Measurements from ENCODE around the gene SSBP3. TPM values are rescaled to one million over a fixed set of nuclear protein-coding genes. Genes with fewer than 3 reads are reported as not detected.

The SSBP3 gene
- total RNA-seq, 1 experiment from 2014 or later: 26.5 TPM

DNA sequence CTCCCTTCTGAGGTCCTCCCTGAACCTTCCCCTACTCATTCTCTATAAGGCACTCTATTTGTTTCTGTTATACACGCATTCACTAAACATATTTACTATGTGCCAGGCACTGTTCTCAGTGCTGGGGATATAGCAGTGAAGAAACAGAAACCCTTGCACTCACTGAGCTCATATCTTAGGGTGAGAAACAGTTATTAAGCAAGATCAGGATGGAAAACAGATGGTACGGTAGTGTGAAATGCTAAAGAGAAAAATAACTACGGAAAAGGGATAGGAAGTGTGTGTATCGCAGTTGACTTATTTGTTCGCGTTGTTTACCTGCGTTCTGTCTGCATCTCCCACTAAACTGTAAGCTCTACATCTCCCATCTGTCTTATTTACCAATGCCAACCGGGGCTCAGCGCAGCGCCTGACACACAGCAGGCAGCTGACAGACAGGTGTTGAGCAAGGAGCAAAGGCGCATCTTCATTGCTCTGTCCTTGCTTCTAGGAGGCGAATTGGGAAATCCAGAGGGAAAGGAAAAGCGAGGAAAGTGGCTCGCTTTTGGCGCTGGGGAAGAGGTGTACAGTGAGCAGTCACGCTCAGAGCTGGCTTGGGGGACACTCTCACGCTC is 206.9 kb downstream of the SSBP3 start:
- peaks cover 18% of the 10 kb centered on the region for H3K4me1 ChIP-seq (replicated peaks; ENCODE audit: insufficient read depth)
- no peaks in the 10 kb centered on the region for H3K9me2 ChIP-seq (ENCODE audit: insufficient read depth)
- H3K4me2 ChIP-seq: peak overlapping the region; percentile 95
- no peaks in the 10 kb centered on the region for H3K9me3 ChIP-seq (ENCODE audit: insufficient read depth, low read depth)
- peak overlapping the region; percentile 98 for H3K4me3 ChIP-seq
- no peaks in the 10 kb centered on the region for H3K36me3 ChIP-seq (ENCODE audit: low read depth)
- peaks cover 9% of the 10 kb centered on the region; the same call in 1 of the 2 replicates for H3F3A ChIP-seq (ENCODE audit: insufficient read depth, low read depth)
- ChIA-PET POLR2A (ENCODE audit: unreplicated experiment) (interaction anchor here (0.5 to 0.6 kb wide), 3 partner anchors 27 to 1047 kb away, joined by 3 to 11 read pairs (median 6); no protein-coding TSS in a partner anchor), CTCF (interaction anchor here (0.8 kb wide), 1 partner anchor 81 kb away, joined by 3 read pairs; no protein-coding TSS in a partner anchor)
- no peak overlapping the region for H3K27ac ChIP-seq
- BruUV-seq (replicated peaks): TSS peak; percentile 41
- intact Hi-C loops (cut with micrococcal nuclease; ENCODE audit: unreplicated experiment): loop anchor here (1.0 kb wide), 1 partner anchor 78 kb away; no protein-coding TSS in a partner anchor
- TF ChIP-seq, protein P1, sequence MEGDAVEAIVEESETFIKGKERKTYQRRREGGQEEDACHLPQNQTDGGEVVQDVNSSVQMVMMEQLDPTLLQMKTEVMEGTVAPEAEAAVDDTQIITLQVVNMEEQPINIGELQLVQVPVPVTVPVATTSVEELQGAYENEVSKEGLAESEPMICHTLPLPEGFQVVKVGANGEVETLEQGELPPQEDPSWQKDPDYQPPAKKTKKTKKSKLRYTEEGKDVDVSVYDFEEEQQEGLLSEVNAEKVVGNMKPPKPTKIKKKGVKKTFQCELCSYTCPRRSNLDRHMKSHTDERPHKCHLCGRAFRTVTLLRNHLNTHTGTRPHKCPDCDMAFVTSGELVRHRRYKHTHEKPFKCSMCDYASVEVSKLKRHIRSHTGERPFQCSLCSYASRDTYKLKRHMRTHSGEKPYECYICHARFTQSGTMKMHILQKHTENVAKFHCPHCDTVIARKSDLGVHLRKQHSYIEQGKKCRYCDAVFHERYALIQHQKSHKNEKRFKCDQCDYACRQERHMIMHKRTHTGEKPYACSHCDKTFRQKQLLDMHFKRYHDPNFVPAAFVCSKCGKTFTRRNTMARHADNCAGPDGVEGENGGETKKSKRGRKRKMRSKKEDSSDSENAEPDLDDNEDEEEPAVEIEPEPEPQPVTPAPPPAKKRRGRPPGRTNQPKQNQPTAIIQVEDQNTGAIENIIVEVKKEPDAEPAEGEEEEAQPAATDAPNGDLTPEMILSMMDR (conservative IDR thresholded peaks at IDR 0.05): no peak
- TF ChIP-seq EZH2 (IDR thresholded peaks at IDR 0.05; ENCODE audit: low read depth): no peak
- H4K20me1 ChIP-seq (ENCODE audit: insufficient read depth): no peaks in the 10 kb centered on the region
- peak overlapping the region; percentile 94 for H2AFZ ChIP-seq
- DNase-seq: no peak
- no peaks in the 10 kb centered on the region for H3K27me3 ChIP-seq (ENCODE audit: insufficient read depth, low read depth)
- H3K79me2 ChIP-seq (ENCODE audit: low read depth): peaks cover 32% of the 10 kb centered on the region

DNA sequence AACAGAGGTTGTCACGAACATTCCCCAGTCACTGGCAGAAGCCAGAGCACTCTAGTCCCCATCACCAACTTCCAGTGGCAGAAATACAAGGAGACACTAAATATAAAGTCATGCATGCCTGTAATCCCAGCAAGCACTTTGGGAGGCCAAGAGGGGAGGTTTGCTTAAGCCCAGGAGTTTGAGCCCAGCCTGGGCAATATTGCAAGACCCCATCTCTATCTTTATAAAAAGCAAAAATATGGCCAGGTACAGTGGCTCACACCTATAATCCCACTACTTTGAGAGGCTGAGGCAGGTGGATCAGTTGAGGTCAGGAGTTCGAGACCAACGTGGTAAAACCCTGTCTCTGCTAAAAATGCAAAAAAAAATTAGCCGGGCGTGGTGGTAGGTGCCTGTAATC is 212.7 kb downstream of the SSBP3 start:
- CTCF ChIA-PET: interaction anchor here (0.7 kb wide), 1 partner anchor 86 kb away, joined by 7 read pairs; no protein-coding TSS in a partner anchor
- BruUV-seq (replicated peaks): no TSS peak
- no peak for TF ChIP-seq EZH2 (IDR thresholded peaks at IDR 0.05; ENCODE audit: low read depth)
- TF ChIP-seq, protein P1 (conservative IDR thresholded peaks at IDR 0.05): no peak

DNA sequence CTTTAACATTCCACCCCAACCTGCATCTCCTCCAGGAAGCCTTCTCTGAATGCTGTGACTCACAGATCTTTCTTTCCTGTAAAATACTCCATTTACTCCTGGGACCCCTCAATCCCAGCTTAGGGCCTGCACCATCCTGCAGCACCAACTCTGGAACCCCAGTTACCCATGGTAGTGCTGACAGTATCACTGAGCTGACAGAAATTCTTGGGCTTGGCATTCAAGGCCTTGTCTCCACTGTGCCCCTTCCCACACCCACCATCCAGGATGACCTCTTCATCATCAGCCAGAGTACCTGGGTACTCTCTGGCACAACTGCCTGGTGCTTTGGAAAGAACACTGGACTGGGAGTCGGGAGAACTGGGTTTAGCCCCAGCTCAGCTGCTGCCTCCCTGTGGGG is 214.7 kb downstream of the SSBP3 start:
- CTCF ChIA-PET: no interaction called here
- H3F3A ChIP-seq (ENCODE audit: insufficient read depth, low read depth): no peaks in the 10 kb centered on the region
- H4K20me1 ChIP-seq (ENCODE audit: insufficient read depth): no peaks in the 10 kb centered on the region
- intact Hi-C loops (cut with micrococcal nuclease; ENCODE audit: unreplicated experiment): no loop called here
- H3K36me3 ChIP-seq (ENCODE audit: low read depth): no peaks in the 10 kb centered on the region
- no peaks in the 10 kb centered on the region for H3K9me3 ChIP-seq (ENCODE audit: insufficient read depth, low read depth)
- no peak overlapping the region for H3K4me3 ChIP-seq
- TF ChIP-seq, protein P1 (conservative IDR thresholded peaks at IDR 0.05): no peak
- TF ChIP-seq EZH2 (IDR thresholded peaks at IDR 0.05; ENCODE audit: low read depth): no peak
- no peak overlapping the region for H3K4me2 ChIP-seq
- H3K4me1 ChIP-seq (replicated peaks; ENCODE audit: insufficient read depth): no peaks in the 10 kb centered on the region
- POLR2A ChIA-PET (ENCODE audit: unreplicated experiment): no interaction called here
- BruUV-seq (replicated peaks): no TSS peak
- H3K9me2 ChIP-seq (ENCODE audit: insufficient read depth): no peaks in the 10 kb centered on the region
- no peaks in the 10 kb centered on the region for H3K79me2 ChIP-seq (ENCODE audit: low read depth)
- H3K27me3 ChIP-seq (ENCODE audit: insufficient read depth, low read depth): no peaks in the 10 kb centered on the region
- no peak overlapping the region for H2AFZ ChIP-seq
- DNase-seq: no peak
- no peak overlapping the region for H3K27ac ChIP-seq

More for the DNA sequence above, 212.7 kb downstream of the SSBP3 start:
- DNase-seq: no peak
- no peaks in the 10 kb centered on the region for H3K4me1 ChIP-seq (replicated peaks; ENCODE audit: insufficient read depth)
- no peak overlapping the region for H2AFZ ChIP-seq
- H3F3A ChIP-seq (ENCODE audit: insufficient read depth, low read depth): no peaks in the 10 kb centered on the region
- no peaks in the 10 kb centered on the region for H3K9me2 ChIP-seq (ENCODE audit: insufficient read depth)
- H3K79me2 ChIP-seq (ENCODE audit: low read depth): no peaks in the 10 kb centered on the region
- POLR2A ChIA-PET (ENCODE audit: unreplicated experiment): no interaction called here
- H3K4me2 ChIP-seq: no peak overlapping the region
- H3K27ac ChIP-seq: no peak overlapping the region
- intact Hi-C loops (cut with micrococcal nuclease; ENCODE audit: unreplicated experiment): no loop called here
- H3K9me3 ChIP-seq (ENCODE audit: insufficient read depth, low read depth): no peaks in the 10 kb centered on the region
- H3K36me3 ChIP-seq (ENCODE audit: low read depth): no peaks in the 10 kb centered on the region
- no peak overlapping the region for H3K4me3 ChIP-seq
- no peaks in the 10 kb centered on the region for H3K27me3 ChIP-seq (ENCODE audit: insufficient read depth, low read depth)
- no peaks in the 10 kb centered on the region for H4K20me1 ChIP-seq (ENCODE audit: insufficient read depth)
